Transverse colon (tissue), 3 donors: ENCODE results near the gene MMP27.

Experiments
- EP300 ChIP-seq: sonication (generic); formaldehyde crosslinking; IDR thresholded peaks from one replicate; pipeline ENCODE4 v1.6.1; 2017; ENCODE audit warnings: antibody characterized with exemption, low read depth
- POLR2A ChIP-seq: fragments of 450-650 bp; IDR thresholded peaks from one replicate; pipeline ENCODE4 v1.6.1; 2016; ENCODE audit warnings: antibody characterized with exemption, mild to moderate bottlenecking, moderate library complexity
- TF ChIP-seq, protein P1 (sequence below), 5 experiments: fragments of 200-600 bp in 3 of 5; fragments of 450-650 bp in 2 of 5; sonication (generic) in 3 of 5; IDR thresholded peaks; 1 replicate in 2 of 5; 2 replicates in 3 of 5; pipeline ENCODE4 v1.5.1; 2016 to 2017; ENCODE audit warnings: antibody characterized with exemption in 5 of 5, inconsistent platforms in 3 of 5, mild to moderate bottlenecking in 2 of 5, moderate library complexity in 1 of 5

GRCh38 chr11:102709201-102709945 is 3.8 kb upstream of the MMP27 start:
- no peak for TF ChIP-seq POLR2A
- TF ChIP-seq, protein P1, sequence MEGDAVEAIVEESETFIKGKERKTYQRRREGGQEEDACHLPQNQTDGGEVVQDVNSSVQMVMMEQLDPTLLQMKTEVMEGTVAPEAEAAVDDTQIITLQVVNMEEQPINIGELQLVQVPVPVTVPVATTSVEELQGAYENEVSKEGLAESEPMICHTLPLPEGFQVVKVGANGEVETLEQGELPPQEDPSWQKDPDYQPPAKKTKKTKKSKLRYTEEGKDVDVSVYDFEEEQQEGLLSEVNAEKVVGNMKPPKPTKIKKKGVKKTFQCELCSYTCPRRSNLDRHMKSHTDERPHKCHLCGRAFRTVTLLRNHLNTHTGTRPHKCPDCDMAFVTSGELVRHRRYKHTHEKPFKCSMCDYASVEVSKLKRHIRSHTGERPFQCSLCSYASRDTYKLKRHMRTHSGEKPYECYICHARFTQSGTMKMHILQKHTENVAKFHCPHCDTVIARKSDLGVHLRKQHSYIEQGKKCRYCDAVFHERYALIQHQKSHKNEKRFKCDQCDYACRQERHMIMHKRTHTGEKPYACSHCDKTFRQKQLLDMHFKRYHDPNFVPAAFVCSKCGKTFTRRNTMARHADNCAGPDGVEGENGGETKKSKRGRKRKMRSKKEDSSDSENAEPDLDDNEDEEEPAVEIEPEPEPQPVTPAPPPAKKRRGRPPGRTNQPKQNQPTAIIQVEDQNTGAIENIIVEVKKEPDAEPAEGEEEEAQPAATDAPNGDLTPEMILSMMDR (IDR thresholded peaks at IDR 0.05), result no peak
- TF ChIP-seq EP300, result no peak
